GM12891 (cell line): ENCODE measurements around the gene RTCA.

Experiments used
- POLR2A ChIP-seq: IDR thresholded peaks from 2 replicates; pipeline ENCODE4 v1.6.1; 2011; ENCODE audit warnings: low read depth, low read length, control low read depth
- POLR2AphosphoS5 ChIP-seq: IDR thresholded peaks from 2 replicates; pipeline ENCODE4 v1.6.1; 2011; ENCODE audit warnings: low read depth, low read length, control low read depth
- SPI1 ChIP-seq: IDR thresholded peaks from 2 replicates; pipeline ENCODE4 v1.6.1; 2011; ENCODE audit warnings: low read depth, low read length, control low read depth

DNA sequence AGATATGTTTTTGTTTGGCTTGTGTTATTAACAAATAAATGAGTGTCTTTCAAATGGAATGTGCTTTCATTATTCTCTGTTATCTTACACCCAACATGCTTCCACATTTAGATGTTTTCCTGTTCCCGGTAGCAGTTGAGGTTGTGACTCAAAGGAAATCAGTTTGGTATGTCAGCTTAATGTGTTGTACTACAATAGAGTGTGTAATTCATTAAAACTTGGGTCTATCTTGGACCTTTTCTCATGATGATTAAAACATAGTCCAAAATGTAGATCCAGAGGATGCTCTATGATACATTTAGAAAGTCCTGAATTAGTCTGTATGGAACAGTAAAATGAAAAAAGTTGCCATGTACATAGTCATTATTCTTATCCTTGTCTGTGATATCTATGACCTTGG is 26.7 kb downstream of the RTCA start:
- no peak for TF ChIP-seq POLR2A
- no peak for TF ChIP-seq POLR2AphosphoS5
- TF ChIP-seq SPI1, result no peak
